ENCODE data around the gene TNPO3. TPM values are rescaled to one million over a fixed set of nuclear protein-coding genes. Genes with fewer than 3 reads are reported as not detected.

TNPO3 gene
- total and polyA plus RNA-seq, 2 donors from 2014 or later, result 20.1 to 35.7 TPM

GRCh38 chr7:128947854-128948253 lies 107.1 kb downstream of the TNPO3 start:
- no peak for DNase-seq
- no peaks in the 10 kb centered on the region for H3K4me1 ChIP-seq (ENCODE audit: control insufficient read depth in 2 of 3, insufficient read depth in 2 of 3, low read depth in 1 of 3, low read length in 3 of 3)
- no peak overlapping the region for H3K9ac ChIP-seq (ENCODE audit: low read length in 3 of 3)
- FAIRE-seq, result no peak
- H3K36me3 ChIP-seq (ENCODE audit: control insufficient read depth in 2 of 3, insufficient read depth in 3 of 3, low read length in 3 of 3), result peaks cover 0 to 3% (median 0%) of the 10 kb centered on the region in 3 donors
- H3K9me3 ChIP-seq (ENCODE audit: control insufficient read depth in 2 of 3, insufficient read depth in 1 of 3, low read length in 3 of 3), result no peaks in the 10 kb centered on the region
- H3K27me3 ChIP-seq (ENCODE audit: control insufficient read depth, insufficient read depth, low read length), result no peaks in the 10 kb centered on the region
- H3K27ac ChIP-seq (ENCODE audit: low read depth in 2 of 2, low read length in 2 of 2), result no peak overlapping the region
- intact Hi-C loops (cut with DNase I), result no loop called here
- no peak overlapping the region for H3K4me3 ChIP-seq (ENCODE audit: low read length in 3 of 3)
- TF ChIP-seq, protein P1, sequence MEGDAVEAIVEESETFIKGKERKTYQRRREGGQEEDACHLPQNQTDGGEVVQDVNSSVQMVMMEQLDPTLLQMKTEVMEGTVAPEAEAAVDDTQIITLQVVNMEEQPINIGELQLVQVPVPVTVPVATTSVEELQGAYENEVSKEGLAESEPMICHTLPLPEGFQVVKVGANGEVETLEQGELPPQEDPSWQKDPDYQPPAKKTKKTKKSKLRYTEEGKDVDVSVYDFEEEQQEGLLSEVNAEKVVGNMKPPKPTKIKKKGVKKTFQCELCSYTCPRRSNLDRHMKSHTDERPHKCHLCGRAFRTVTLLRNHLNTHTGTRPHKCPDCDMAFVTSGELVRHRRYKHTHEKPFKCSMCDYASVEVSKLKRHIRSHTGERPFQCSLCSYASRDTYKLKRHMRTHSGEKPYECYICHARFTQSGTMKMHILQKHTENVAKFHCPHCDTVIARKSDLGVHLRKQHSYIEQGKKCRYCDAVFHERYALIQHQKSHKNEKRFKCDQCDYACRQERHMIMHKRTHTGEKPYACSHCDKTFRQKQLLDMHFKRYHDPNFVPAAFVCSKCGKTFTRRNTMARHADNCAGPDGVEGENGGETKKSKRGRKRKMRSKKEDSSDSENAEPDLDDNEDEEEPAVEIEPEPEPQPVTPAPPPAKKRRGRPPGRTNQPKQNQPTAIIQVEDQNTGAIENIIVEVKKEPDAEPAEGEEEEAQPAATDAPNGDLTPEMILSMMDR (IDR thresholded peaks at IDR 0.05; ENCODE audit: borderline replicate concordance, extremely low read depth, insufficient read depth), result no peak

DNA sequence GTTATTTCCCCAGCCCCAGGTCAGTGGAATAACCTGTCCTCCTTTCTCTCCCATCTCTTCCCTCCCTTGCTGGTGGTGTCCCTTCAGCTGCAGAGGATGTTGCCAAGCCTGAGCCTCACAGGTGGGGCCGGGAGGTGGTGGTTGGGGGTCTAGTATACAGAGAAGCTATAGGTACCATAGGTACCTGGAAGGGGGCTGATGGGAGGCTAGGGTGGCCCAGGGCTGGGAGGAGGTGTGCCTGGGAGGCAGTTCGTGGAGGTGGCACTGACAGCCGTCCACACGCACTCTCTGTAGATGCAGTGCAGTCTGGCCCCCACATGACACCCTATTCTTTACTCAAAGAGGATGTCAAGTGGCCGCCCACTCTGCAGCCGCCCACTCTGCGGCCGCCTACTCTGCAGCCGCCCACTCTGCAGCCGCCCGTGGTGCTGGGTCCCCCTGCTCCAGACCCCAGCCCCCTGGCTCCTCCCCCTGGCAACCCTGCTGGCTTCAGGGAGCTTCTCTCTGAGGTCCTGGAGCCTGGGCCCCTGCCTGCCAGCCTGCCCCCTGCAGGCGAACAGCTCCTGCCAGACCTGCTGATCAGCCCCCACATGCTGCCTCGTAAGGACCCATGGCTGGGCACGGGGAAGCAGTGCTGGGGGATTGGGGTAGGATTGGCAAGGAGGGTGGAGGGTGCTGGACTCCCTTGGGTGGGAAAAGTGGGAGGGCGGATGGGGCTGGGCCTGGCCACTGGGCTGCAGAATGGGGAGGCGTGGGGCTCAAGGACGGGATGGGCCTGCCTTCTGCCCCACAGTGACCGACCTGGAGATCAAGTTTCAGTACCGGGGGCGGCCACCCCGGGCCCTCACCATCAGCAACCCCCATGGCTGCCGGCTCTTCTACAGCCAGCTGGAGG lies 107.7 kb downstream of the TNPO3 start:
- no peaks in the 10 kb centered on the region for H3K9me3 ChIP-seq (ENCODE audit: control insufficient read depth in 2 of 3, insufficient read depth in 1 of 3, low read length in 3 of 3)
- H3K4me1 ChIP-seq (ENCODE audit: control insufficient read depth in 2 of 3, insufficient read depth in 2 of 3, low read depth in 1 of 3, low read length in 3 of 3), result no peaks in the 10 kb centered on the region
- H3K27ac ChIP-seq (ENCODE audit: low read depth in 2 of 2, low read length in 2 of 2), result no peak overlapping the region
- no peak for FAIRE-seq
- no peak for DNase-seq
- TF ChIP-seq, protein P1 (IDR thresholded peaks at IDR 0.05; ENCODE audit: borderline replicate concordance, extremely low read depth, insufficient read depth), result no peak
- H3K4me3 ChIP-seq (ENCODE audit: low read length in 3 of 3), result no peak overlapping the region
- intact Hi-C loops (cut with DNase I), result no loop called here
- no peaks in the 10 kb centered on the region for H3K27me3 ChIP-seq (ENCODE audit: control insufficient read depth, insufficient read depth, low read length)
- H3K9ac ChIP-seq (ENCODE audit: low read length in 3 of 3), result no peak overlapping the region
- no peaks in the 10 kb centered on the region for H3K36me3 ChIP-seq (ENCODE audit: control insufficient read depth in 2 of 3, insufficient read depth in 3 of 3, low read length in 3 of 3)

GRCh38 chr7:128945668-128946366 lies 109.1 kb downstream of the TNPO3 start:
- no peak overlapping the region for H3K4me3 ChIP-seq (ENCODE audit: low read length in 3 of 3)
- H3K9ac ChIP-seq (ENCODE audit: low read length in 3 of 3), result no peak overlapping the region
- TF ChIP-seq, protein P1 (IDR thresholded peaks at IDR 0.05; ENCODE audit: borderline replicate concordance, extremely low read depth, insufficient read depth), result no peak
- no peaks in the 10 kb centered on the region for H3K36me3 ChIP-seq (ENCODE audit: control insufficient read depth in 2 of 3, insufficient read depth in 3 of 3, low read length in 3 of 3)
- FAIRE-seq, result no peak
- intact Hi-C loops (cut with DNase I), result no loop called here
- no peaks in the 10 kb centered on the region for H3K27me3 ChIP-seq (ENCODE audit: control insufficient read depth, insufficient read depth, low read length)
- H3K9me3 ChIP-seq (ENCODE audit: control insufficient read depth in 2 of 3, insufficient read depth in 1 of 3, low read length in 3 of 3), result no peaks in the 10 kb centered on the region
- no peak for DNase-seq
- H3K4me1 ChIP-seq (ENCODE audit: control insufficient read depth in 2 of 3, insufficient read depth in 2 of 3, low read depth in 1 of 3, low read length in 3 of 3), result peaks cover 0 to 2% (median 0%) of the 10 kb centered on the region in 3 donors
- no peak overlapping the region for H3K27ac ChIP-seq (ENCODE audit: low read depth in 2 of 2, low read length in 2 of 2)
